OCI-LY3 (cell line): ENCODE measurements around the gene SNX13.

Experiments
- EZH2phosphoT487 ChIP-seq: fragments of 200-600 bp; shearing (Covaris generic); IDR thresholded peaks from 2 replicates; pipeline ENCODE4 v1.6.1; 2018; ENCODE audit warnings: antibody characterized with exemption, mixed run types, low read depth
- TF ChIP-seq, protein P1 (sequence below): fragments of 200-600, 300-600 bp; sonication (generic); IDR thresholded peaks from 2 replicates; pipeline ENCODE4 v1.5.1; 2014; ENCODE audit warnings: antibody characterized with exemption, low read length, low read depth

DNA sequence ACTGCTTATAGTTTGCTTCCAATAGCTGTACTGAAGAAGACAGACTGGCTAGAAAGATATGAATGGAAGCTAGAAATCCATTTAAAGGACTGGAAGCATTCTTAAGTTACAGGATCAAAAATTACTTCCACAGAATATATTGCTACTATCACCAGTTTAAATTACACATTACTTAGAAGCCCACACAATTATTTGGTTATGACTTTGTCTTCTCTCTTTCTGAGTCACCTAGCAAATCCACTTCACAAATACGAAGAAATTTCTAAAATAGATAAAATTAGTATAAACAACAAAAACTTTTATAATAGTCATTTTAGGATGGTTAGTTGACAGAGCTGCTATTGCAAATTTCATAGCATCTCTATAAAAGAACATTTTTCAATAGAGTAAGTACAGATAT lies 108.1 kb downstream of the SNX13 start:
- TF ChIP-seq, protein P1, sequence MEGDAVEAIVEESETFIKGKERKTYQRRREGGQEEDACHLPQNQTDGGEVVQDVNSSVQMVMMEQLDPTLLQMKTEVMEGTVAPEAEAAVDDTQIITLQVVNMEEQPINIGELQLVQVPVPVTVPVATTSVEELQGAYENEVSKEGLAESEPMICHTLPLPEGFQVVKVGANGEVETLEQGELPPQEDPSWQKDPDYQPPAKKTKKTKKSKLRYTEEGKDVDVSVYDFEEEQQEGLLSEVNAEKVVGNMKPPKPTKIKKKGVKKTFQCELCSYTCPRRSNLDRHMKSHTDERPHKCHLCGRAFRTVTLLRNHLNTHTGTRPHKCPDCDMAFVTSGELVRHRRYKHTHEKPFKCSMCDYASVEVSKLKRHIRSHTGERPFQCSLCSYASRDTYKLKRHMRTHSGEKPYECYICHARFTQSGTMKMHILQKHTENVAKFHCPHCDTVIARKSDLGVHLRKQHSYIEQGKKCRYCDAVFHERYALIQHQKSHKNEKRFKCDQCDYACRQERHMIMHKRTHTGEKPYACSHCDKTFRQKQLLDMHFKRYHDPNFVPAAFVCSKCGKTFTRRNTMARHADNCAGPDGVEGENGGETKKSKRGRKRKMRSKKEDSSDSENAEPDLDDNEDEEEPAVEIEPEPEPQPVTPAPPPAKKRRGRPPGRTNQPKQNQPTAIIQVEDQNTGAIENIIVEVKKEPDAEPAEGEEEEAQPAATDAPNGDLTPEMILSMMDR: no peak
- no peak for TF ChIP-seq EZH2phosphoT487
